HG03025 (cell line): ENCODE data around the gene ACTL10.
"Not testable (repeated sequence)": the region's sequence is repeated elsewhere in the genome, so short reads cannot be mapped to it uniquely, and the experiment has no call there.

Source experiments
- ATAC-seq: cut with Tn5 transposase; IDR thresholded peaks from one replicate; pipeline ENCODE4 v1.9.1; 2021; ENCODE audit warnings: mild to moderate bottlenecking, moderate library complexity; ENCODE audit not compliant: unreplicated experiment, low FRiP score

ACTL10 gene

DNA sequence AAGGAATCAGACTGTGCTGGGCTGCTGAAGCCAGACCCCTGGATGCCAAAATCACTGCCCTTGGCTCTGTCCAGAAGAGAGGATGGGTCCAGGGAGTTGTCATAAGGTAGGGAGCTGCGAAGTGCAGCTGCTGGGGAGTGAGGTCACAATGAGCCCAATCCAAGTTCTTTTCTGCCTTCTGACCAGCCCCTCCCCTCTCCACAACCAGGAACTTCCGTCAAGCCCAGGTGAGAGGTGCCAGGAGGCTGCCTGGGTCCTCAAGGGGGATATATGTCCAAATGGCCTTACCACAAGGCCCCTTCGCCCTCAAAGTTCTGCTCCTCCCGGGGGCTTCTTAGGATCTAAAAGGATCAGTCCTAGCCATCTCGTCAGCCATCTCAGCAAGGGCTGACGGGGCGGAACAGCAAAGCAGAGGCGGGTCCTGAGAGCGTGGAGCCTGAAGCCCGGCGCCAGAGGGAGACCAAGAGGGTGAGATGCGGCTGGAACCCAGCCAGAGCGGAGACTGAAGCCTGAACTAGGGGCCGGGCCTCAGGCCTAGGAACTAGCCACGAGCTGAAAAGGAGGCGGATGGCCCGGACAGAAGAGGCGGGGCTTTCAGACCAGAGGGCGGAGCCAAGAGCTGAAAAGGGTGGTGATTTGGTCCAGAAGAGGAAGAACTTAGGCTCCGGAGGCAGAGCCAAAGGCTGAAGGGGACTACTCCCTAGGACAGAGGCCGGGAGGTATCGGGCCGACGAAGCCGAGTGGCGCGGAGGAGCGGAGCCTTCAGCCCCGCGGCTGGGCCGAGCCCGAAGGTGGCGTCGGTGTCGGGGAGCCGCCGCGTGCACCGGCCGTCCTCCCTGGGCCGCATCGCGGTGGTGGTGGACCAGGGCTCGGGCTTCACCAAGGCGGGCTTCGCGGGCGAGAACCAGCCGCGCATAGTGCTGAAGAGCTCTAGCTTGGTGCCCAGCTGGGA, at the start of gene ACTL10:
Gene ACTL10 (plus strand): TSS at position 651 of the 952 bp plus-strand sequence. CDS start 555 bp downstream, outside the sequence.
- peak; percentile 65 for ATAC-seq

DNA sequence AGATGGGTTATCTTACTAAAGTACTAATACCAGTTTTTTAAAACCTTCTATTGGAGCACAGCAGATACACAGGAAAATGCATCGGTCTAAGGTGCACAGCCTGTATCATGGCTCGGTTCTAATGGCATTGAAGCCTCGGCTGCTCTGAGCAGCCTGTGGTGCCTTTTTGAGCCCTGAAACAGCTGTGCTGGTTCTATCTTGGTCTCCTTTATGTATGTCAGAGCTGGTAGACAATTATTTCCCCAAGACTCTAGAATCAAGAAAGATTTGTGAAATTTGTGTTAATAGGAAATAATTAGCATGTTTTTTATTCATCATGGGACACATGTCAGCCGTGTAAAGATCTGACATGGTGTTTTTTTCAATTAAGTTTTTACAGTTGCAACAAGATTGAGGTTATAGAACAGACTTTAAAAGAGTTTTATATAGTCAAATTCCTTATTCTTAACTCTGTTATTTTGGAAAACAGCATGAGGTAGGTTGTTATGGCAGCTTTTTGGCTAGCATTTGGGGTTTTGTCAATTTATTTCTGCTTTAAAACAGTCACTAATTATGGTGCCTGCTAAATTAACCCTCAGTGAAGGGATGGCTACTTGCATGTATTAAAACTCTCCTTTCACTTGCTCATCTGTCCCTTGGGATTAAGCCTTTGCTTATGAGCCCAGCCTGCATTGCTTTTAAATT, 44.9 kb upstream of the ACTL10 start:
- ATAC-seq, result no peak

DNA sequence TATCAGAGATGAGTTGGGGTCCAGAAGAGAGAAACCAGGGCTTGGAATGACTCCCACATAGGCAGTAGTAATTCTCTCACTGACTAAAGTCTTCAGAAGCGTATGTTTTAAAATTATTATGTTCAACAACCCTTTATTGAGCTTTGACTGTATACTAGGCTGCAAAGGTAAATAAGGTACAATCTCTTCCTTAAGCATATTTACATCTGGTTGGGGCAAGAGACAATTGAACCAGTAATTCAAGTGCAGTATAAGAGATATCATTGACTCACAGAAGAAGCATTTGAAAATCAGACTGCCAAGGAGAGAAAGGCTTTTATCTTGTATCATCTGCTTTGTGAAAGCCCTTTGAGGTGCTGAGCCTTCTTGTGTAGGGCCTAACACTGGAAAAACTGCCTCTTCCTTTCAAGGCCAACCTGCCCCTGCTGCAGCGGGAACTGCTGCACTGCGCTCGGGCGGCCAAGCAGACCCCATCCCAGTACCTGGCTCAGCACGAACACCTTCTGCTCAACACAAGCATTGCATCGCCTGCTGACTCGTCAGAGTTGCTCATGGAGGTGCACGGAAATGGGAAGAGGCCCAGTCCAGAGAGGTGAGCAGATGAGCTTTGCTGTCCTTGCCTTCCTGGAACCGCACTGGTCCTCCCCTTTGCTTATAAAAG, 43.9 kb upstream of the ACTL10 start:
- ATAC-seq, result no peak

DNA sequence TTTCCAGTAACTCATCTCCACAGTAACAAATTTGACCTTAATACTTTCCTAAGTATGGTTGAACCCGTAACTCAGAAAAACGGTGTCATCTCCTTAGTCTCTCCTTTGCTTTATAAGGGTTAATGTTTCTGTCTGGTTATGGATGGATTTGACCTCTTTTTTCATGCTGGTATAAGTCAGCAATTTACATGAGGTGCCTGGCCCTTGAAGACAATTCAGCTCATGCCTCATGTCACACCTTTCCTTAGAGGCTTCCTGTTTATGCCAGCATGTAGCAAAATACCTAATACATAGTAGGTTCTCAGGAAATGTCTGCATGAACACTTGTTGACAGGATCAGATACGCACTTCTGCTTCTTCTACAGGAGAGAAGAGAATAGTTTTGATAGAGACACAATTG, 42.3 kb upstream of the ACTL10 start:
- no peak for ATAC-seq

DNA sequence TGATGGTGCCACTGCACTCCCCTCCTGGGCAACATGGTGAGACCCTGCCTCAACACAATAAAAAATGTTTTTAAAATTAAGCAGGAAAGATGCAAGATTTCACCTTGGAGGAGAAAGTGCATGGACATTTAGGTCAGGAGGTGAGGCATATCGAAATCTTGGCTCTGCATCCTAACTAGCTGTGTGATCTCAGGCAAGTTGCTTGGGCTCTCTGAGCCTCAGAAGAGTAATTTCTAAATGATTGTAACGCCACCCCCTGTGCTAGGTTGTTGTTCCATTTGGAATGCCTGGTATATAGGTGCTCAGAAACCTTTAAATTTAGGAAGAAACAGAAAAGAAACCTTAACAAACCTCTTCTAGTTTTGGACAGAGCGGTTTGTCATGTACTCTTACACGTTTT, 40.6 kb upstream of the ACTL10 start:
- ATAC-seq, result no peak

DNA sequence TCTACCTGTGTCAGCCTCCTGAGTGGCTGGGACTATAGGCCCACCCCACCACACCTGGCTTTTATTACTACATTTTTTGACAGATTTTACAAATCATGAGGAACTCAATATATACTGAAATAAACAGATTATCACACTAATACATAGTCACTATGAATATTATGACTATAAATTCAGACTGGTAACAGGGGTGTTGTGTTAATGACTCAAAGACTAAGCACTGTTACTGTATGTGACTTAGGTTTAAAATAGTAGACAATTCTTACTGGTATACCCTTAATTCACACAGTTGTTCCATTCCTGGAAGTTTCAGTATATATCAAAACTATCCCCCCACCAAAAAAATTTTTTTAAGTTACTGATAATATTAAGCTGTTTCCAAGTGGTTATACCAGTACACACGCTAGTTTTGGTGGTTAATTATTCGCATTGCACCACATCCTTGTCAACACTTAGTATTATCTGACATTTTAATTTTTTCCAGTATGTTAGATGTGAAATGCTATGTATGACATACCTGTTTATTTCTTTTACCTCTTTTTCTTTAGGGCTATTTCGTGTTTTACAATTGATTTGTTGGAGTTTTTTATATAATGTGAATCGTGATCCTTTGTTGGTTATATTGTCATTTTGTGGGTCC, 39.0 kb upstream of the ACTL10 start:
- ATAC-seq, result no peak

DNA sequence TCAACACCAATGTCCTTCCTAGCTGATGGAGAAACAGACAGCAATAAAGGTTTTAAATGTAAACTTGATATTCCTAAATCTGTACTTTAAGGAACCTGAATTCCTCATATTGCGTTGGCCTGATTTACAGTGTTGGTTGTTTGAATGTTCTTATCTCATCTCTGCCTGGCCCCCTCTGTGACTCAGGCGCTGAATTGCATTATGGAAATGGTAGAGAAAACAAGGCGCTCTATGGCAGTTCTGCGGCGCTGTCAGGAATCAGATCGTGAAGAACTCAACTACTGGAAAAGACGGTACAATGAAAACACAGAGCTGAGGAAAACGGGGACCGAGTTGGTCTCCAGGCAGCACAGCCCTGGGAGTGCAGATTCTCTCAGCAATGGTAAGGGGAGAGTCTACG, 37.2 kb upstream of the ACTL10 start:
- ATAC-seq, result no peak

DNA sequence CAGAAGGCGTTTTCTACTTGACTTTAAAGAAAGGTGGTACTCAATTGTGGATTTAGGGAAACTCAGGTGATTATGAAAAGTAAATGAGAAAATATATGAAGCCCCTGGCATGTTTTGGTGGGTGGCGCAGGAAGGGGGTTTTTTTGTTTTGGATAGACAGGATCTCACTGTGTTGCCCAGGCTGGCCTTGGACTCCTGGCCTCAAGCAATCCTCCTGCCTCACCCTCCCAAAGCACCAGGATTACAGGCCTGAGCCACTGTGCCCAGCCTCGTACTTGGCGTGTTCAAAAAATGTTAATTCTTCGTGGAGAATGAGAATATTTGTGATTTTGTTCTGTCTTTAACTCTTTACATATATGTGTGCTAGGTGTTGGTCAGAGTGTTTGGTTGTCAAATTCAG, 36.8 kb upstream of the ACTL10 start:
- no peak for ATAC-seq

DNA sequence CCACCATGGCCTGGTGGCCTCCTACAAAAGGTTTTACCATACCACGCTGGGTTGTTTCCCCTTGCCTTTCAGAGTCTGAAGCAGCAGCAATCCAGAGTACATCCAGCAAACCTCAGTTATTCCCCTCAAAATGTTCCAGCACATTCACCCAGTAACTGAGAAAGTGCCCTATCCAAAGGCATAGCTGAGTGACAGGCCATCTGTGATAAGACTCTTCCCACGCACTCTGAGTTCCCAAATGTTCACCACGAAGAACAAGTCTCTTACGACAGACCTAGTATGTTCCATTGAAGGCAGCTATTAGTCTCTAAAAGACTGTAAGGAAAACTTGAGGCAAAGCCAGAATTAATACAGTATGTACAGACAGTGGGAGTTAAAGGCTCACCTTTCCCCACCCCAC, 36.2 kb upstream of the ACTL10 start:
- ATAC-seq, result no peak

DNA sequence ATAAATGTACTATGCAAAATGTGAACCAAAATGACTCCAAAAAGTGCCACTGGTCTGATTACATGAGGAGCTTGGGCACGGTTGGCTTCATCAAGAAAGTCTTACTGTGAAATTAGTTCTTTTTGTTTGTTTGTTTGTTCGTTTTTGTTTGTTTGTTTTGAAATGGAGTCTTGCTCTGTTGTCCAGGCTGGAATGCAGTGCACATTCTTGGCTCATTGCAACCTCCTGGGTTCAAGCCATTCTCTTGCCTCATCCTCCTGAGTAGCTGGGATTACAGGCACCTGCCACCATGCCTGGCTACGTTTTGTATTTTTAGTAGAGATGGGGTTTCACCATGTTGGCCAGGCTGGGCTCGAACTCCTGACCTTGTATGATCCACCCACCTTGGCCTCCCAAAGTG, 34.8 kb upstream of the ACTL10 start:
- ATAC-seq, result not testable (repeated sequence)

DNA sequence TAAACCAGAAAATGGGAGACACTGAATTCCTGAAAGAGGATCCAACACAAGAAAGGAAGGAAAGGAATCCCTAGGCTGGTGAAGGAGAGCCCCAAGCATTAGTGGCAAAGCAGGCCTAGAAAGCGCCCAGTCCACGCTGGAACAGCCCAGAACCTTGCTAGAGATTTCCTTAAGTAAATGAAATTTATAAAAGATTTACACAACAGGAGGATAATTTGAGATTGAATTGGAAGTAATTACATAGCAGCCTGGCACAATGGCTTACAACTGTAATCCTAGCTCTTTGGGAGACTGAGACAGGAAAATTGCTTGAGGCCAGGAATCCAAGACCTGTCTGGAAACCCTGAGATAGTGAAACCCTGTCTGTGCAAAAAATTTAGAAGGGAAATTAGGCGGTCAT, 31.4 kb upstream of the ACTL10 start:
- ATAC-seq, result no peak

DNA sequence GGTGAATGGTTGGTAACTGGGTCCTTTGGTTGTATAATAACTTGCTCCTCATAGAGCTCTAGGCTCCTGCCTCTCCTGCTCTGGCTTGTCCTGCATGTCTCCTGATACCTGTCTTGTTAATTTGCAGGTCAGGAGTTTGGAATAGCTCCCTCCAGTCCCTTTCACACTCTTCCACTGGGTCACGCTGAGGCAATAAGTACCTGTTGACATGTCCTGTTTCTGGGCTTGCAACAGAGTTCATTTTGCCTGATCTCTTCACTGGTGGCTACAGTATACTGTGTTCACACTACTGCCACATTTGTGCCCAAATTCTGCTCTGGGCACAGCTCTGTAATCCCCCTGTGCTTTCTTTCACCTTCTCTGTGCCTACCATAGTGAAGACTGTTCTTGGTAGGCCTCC, 30.0 kb upstream of the ACTL10 start:
- ATAC-seq, result no peak

DNA sequence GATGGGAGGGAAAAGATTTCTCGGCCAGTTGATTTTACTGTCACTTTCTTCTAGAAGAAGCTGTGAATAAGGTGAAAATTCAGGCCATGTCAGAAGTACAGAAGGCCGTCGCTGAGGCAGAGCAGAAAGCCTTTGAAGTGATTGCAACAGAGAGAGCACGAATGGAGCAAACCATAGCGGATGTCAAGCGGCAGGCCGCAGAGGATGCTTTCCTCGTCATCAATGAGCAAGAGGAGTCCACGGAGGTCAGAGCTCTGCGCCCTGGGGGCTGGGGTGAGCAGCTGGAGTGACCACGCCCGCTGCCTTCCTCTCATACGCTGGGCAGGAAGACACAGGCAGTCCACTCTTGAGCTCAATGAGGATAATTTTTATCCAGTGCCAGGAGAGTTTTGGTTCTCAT, 26.5 kb upstream of the ACTL10 start:
- ATAC-seq, result no peak

DNA sequence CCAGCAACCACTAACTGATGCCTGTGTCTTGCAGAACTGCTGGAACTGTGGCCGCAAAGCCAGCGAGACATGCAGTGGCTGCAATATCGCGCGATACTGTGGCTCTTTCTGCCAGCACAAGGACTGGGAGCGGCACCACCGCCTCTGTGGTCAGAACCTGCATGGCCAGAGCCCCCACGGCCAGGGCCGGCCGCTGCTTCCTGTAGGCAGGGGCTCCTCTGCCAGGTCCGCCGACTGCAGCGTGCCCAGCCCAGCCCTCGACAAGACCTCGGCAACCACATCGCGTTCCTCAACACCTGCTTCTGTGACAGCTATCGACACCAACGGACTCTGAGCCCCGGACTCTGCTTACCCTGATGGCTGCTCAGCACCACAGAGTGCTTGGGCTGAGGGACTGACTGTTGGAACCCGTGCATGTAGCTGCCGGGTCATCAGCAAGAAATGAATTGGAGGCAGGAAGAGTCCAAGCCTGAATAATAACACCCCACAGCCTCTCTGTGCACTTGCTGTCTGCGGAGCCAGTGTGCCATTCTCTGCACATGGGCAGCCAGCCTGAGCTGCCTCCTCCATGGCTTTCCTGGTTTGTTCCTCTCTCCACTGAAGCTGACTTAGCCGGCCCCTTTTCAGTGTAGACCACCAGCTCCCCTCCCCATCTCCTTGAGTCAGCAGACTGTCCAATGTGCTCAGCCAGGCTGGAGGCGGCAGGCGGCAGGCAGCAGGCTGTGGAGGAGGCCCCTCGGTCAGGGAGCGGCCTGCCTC, 22.3 kb upstream of the ACTL10 start:
- no peak for ATAC-seq

DNA sequence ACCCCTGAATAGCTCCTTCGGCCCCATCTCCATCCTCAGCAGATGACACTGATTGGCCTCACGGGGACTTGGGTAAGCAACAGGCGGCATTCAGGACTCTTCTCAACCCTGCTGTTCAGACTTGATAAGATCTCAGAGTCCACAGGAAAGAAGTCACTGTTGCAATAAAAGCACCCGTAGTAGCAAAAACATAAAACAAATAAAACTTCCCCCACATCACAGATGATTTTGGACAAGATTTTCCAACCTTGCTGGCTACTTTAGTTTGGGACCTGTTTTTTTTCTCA, 21.7 kb upstream of the ACTL10 start:
- ATAC-seq, result no peak

DNA sequence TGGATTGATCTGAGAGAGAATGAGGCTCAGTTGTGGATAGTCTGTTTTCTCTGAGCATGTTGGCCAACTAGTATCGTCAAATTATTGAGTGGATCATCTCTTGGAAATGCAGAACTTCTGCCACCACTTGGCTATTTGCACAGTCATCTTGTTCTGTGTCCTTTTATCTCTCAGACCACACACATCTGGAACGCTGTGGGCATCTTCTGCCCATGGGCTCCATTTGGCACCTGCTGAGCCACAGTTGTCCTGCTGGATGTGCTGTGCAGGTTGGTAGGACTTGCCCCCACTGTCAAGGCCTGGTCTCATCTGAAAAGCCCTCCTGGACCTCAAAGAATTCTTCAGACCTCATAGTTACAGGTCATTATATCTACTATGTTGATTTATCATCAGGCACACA, 21.3 kb upstream of the ACTL10 start:
- no peak for ATAC-seq

DNA sequence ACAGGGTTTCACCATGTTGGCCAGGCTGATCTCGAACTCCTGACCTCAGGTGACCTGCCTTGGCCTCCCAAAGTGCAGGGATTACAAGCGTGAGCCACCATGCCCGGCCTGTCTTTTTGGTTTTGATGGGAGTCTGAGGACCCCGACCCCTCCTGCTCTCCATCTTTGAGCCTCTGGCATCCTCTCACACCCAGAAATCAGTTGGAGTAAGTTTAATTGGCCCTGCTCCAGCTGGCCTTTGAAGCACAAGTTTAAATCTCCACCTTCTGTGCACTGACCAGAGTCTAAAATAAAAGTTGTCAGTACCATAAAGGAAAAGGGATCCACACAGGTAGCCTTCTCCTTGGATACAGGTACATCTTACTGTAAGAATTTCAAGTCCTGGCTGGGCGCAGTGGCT, 20.6 kb upstream of the ACTL10 start:
- no peak for ATAC-seq

DNA sequence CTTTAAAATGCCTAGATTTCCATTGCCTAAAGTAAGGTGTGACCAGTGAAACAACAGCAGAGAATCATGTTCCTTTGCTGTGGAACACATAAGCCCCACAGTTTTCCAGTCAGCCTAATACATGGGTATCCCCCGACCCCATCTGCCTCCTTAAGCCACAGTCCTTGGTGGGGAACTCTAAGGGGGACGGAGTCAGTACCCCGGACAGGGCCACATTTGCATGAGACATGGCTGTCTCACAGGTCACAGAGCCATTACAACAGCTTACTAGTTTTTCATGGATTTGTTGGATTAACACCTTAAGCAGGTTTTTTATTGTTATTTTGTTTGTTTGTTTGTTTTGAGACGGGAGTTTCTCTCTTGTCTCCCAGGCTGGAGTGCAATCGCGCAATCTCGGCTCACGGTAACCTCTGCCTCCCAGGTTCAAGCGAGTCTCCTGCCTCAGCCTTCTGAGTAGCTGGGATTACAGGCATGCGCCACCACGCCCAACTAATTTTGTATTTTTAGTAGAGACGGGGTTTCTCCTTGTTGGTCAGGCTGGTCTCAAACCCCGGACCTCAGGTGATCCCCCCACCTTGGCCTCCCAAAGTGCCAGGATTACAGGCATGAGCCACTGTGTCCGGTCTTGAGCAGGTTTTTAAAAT, 19.7 kb upstream of the ACTL10 start:
- not testable (repeated sequence) for ATAC-seq

DNA sequence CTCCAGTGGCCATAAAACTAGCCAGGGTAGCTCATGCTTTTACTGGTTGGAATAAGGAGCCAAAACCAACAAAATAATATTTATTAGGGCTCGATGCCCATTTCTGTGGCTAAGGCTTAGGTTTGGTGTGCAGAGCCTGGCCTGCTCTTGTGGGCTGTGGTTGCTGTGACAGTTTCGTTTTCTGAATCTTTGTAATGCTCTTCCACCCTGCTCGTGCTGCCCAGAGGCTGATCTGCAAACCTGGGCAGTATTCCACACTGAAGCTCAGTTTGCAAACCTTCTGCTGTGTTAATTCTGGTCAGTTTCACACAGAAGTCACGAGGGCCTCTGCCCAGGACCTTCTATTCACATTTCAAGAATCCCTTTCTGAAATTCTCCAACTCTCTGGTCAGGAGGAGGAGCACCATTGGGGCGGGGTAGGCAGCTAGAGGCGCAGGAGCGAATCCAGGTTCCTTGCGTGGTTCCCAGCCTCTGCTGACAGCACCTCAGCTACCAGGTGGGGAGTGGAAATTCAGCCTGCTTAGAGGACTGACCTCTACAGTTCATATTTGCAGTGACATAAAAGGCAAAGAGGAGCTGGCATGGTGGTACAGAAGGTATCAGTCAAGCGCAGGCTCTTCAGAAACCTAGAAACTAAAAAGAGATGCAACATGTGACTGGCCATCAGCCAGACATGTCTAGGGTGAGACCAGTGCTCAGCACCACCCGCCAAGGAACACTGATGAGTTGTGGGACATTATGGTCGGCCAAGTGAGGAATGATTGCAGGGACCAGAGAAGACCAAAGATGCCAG, 18.9 kb upstream of the ACTL10 start:
- no peak for ATAC-seq
